Neuronal stem cell (in vitro differentiated cells): ENCODE measurements around the gene PLAAT3.
A peak's percentile ranks its signal among the peaks of the same experiment; 100 is the strongest.

Experiments
- DNase-seq: peaks from one replicate; pipeline ENCODE4 v3.0.0-alpha.2; 2013; ENCODE audit warnings: low spot score
- H2AFZ ChIP-seq: one replicate; pipeline ENCODE4 v1.6.1; 2013; ENCODE audit warnings: mild to moderate bottlenecking, low read length, inconsistent platforms
- H2AK5ac ChIP-seq: 2 replicates; pipeline ENCODE4 v1.6.1; 2013; ENCODE audit warnings: low read depth, mild to moderate bottlenecking, inconsistent platforms, low read length, moderate library complexity, mixed read lengths
- H2BK120ac ChIP-seq: 2 replicates; pipeline ENCODE4 v1.6.1; 2013; ENCODE audit warnings: low read depth, mild to moderate bottlenecking, inconsistent platforms, low read length, moderate library complexity, mixed read lengths
- H2BK12ac ChIP-seq: one replicate; pipeline ENCODE4 v1.6.1; 2013; ENCODE audit warnings: low read length, inconsistent platforms
- H2BK15ac ChIP-seq: 2 replicates; pipeline ENCODE4 v1.6.1; 2013; ENCODE audit warnings: mild to moderate bottlenecking, low read length, inconsistent platforms, mixed read lengths
- H2BK5ac ChIP-seq: one replicate; pipeline ENCODE4 v1.6.1; 2013; ENCODE audit warnings: inconsistent platforms, mild to moderate bottlenecking, low read length, moderate library complexity
- H3K14ac ChIP-seq: one replicate; pipeline ENCODE4 v1.6.1; 2013; ENCODE audit warnings: low read length, inconsistent platforms
- H3K18ac ChIP-seq: 2 replicates; pipeline ENCODE4 v1.6.1; 2013; ENCODE audit warnings: low read length, inconsistent platforms
- H3K23ac ChIP-seq: 2 replicates; pipeline ENCODE4 v1.6.1; 2013; ENCODE audit warnings: low read depth, mild to moderate bottlenecking, mixed read lengths, low read length, inconsistent platforms; ENCODE audit not compliant: poor library complexity
- H3K27ac ChIP-seq: replicated peaks from 3 replicates; pipeline ENCODE4 v1.5.1; 2013; ENCODE audit warnings: low read length, inconsistent platforms
- H3K27me3 ChIP-seq, 3 experiments: 2 replicates each; pipeline ENCODE4 v1.6.1; 2013; ENCODE audit warnings: low read length in 3 of 3, mild to moderate bottlenecking in 2 of 3, inconsistent platforms in 1 of 3, low read depth in 1 of 3, mixed read lengths in 1 of 3, moderate library complexity in 1 of 3; ENCODE audit not compliant: control insufficient read depth in 3 of 3, insufficient read depth in 3 of 3
- H3K36me3 ChIP-seq, 2 donors: replicated peaks in 1 of 2; 2 replicates each; pipeline ENCODE4 v1.6.1; 2013; ENCODE audit warnings: low read length in 2 of 2; ENCODE audit not compliant: control insufficient read depth in 2 of 2, insufficient read depth in 2 of 2
- H3K4ac ChIP-seq: 2 replicates; pipeline ENCODE4 v1.6.1; 2013; ENCODE audit warnings: inconsistent platforms, mild to moderate bottlenecking, low read length, moderate library complexity
- H3K4me1 ChIP-seq, 2 donors: 1 replicate in 1 of 2; 2 replicates in 1 of 2; pipeline ENCODE4 v1.6.1; 2013; ENCODE audit warnings: low read length in 2 of 2, low read depth in 1 of 2; ENCODE audit not compliant: control insufficient read depth in 2 of 2, insufficient read depth in 1 of 2
- H3K4me2 ChIP-seq: one replicate; pipeline ENCODE4 v1.6.1; 2013; ENCODE audit warnings: mild to moderate bottlenecking, low read length, inconsistent platforms; ENCODE audit not compliant: insufficient read depth, poor library complexity, severe bottlenecking
- H3K4me3 ChIP-seq, 2 donors: 2 replicates each; pipeline ENCODE4 v1.5.1; 2013; ENCODE audit warnings: low read length in 2 of 2, mild to moderate bottlenecking in 2 of 2, inconsistent platforms in 1 of 2, moderate library complexity in 1 of 2
- H3K79me1 ChIP-seq: one replicate; pipeline ENCODE4 v1.6.1; 2013; ENCODE audit warnings: low read depth, mild to moderate bottlenecking, inconsistent platforms, low read length, moderate library complexity
- H3K9ac ChIP-seq: one replicate; pipeline ENCODE4 v1.6.1; 2013; ENCODE audit warnings: mild to moderate bottlenecking, low read depth, low read length, inconsistent platforms; ENCODE audit not compliant: poor library complexity
- H3K9me3 ChIP-seq, 2 donors: replicated peaks in 1 of 2; 2 replicates each; pipeline versions ENCODE3 to v1.6.1; 2013; ENCODE audit warnings: low read length in 2 of 2, mild to moderate bottlenecking in 2 of 2, inconsistent platforms in 1 of 2, low read depth in 1 of 2, mixed read lengths in 1 of 2, moderate library complexity in 1 of 2; ENCODE audit not compliant: control insufficient read depth in 2 of 2, insufficient read depth in 1 of 2
- H4K8ac ChIP-seq: one replicate; pipeline ENCODE4 v1.6.1; 2013; ENCODE audit warnings: low read depth, mild to moderate bottlenecking, inconsistent platforms, low read length, moderate library complexity
- H4K91ac ChIP-seq: one replicate; pipeline ENCODE4 v1.6.1; 2013; ENCODE audit warnings: low read length, low read depth, mild to moderate bottlenecking, inconsistent platforms; ENCODE audit not compliant: poor library complexity
- WGBS, 2 donors: extraction: QIAGEN DNeasy Blood & Tissue Kit; methylation state at CpG; one replicate each; pipeline ENCODE4 v1.1.7; 2013; ENCODE audit warnings: missing lambda C conversion rate in 2 of 2, mixed read lengths in 1 of 2; ENCODE audit not compliant: insufficient read length in 2 of 2, insufficient replicate concordance in 1 of 2; ENCODE audit errors: extremely low coverage in 2 of 2; 5-methylcytosine and 5-hydroxymethylcytosine counted together

Gene PLAAT3

DNA sequence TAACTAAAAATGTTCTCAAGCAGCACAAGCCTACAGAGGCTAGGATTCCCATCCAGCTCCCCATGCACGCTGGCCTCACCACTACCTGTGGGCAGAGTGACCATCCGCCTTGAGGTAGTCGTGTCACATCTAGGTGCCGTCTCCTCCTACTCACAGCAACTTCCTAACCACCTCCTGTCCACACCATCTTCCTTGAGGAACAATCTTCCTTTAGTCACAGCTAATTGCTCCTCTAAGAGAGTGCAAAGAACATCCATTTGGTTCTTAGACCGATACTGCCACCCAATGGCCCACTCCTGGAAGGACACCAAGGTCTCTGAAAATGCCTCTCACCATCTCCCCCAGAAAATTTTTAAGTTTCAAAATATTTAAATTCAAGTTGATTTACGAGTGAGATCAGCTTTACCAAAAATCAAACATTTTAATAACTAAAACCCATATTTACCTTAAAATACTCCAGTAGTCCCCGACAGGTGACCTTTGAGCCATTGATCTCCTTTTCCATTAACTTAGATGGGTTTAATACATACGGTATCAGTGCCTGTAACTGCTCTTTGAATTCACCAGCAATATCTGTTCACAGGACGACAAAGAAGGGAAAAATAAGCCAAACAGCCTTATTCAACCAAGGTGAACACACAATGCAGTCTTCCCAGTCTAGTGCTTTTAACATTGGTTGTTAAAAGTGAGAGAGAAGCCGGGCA lies 21.7 kb upstream of the PLAAT3 start:
- DNase-seq: peak; percentile 62
- Histone ChIP-seq H3K27me3 (no peaks in the 10 kb centered on the region), H3K36me3 (peaks cover 2 to 15% of the 10 kb centered on the region in 2 donors)

GRCh38 chr11:63629426-63629825 lies 15.2 kb upstream of the PLAAT3 start:
- no peak overlapping the region for H3K27ac ChIP-seq
- H2BK120ac ChIP-seq: no peak overlapping the region
- no peak overlapping the region for H2BK5ac ChIP-seq
- H3K79me1 ChIP-seq: no peaks in the 10 kb centered on the region
- H3K9ac ChIP-seq: no peak overlapping the region
- H3K27me3 ChIP-seq: no peaks in the 10 kb centered on the region
- H3K23ac ChIP-seq: no peak overlapping the region
- H4K8ac ChIP-seq: no peak overlapping the region
- no peak overlapping the region for H3K4ac ChIP-seq
- H3K14ac ChIP-seq: no peak overlapping the region
- no peak overlapping the region for H2BK15ac ChIP-seq
- H3K36me3 ChIP-seq: peaks cover 2 to 26% of the 10 kb centered on the region in 2 donors
- H3K4me3 ChIP-seq: no peak overlapping the region
- no peak overlapping the region for H3K4me2 ChIP-seq
- H3K18ac ChIP-seq: no peak overlapping the region
- H2AK5ac ChIP-seq: no peak overlapping the region
- no CpG with 5 or more reads among the region's 3 CpGs for WGBS, 2 donors
- peak overlapping the region; percentile 53 for H4K91ac ChIP-seq
- no peak for DNase-seq
- H2AFZ ChIP-seq: no peak overlapping the region
- H3K9me3 ChIP-seq: no peaks in the 10 kb centered on the region
- H3K4me1 ChIP-seq: no peaks in the 10 kb centered on the region
- no peak overlapping the region for H2BK12ac ChIP-seq

More for the DNA sequence above, 21.7 kb upstream of the PLAAT3 start:
- Histone ChIP-seq H2BK15ac (no peak overlapping the region), H2BK12ac (no peak overlapping the region), H3K9me3 (no peaks in the 10 kb centered on the region), H3K4ac (no peak overlapping the region), H3K4me3 (no peak overlapping the region), H3K14ac (no peak overlapping the region), H3K9ac (no peak overlapping the region), H3K4me2 (no peak overlapping the region), H4K8ac (no peak overlapping the region), H3K79me1 (no peaks in the 10 kb centered on the region), H2AFZ (no peak overlapping the region), H3K4me1 (no peaks in the 10 kb centered on the region), H2AK5ac (no peak overlapping the region), H3K18ac (no peak overlapping the region), H3K27ac (no peak overlapping the region), H2BK5ac (no peak overlapping the region), H3K23ac (no peak overlapping the region), H4K91ac (no peak overlapping the region), H2BK120ac (no peak overlapping the region)
- no CpG with 5 or more reads among the region's 10 CpGs for WGBS, 2 donors

GRCh38 chr11:63623513-63624140 lies 9.4 kb upstream of the PLAAT3 start:
- no peak overlapping the region for H2BK12ac ChIP-seq
- H3K4ac ChIP-seq: no peak overlapping the region
- H2AFZ ChIP-seq: no peak overlapping the region
- no peak overlapping the region for H3K23ac ChIP-seq
- H3K36me3 ChIP-seq: no peaks in the 10 kb centered on the region
- no peak overlapping the region for H2BK5ac ChIP-seq
- no peak overlapping the region for H3K18ac ChIP-seq
- H3K4me1 ChIP-seq: peaks cover 0 to 5% of the 10 kb centered on the region in 2 donors
- peak overlapping the region; percentile 72 for H4K8ac ChIP-seq
- no peak overlapping the region for H2AK5ac ChIP-seq
- no peak overlapping the region for H3K27ac ChIP-seq
- H3K4me3 ChIP-seq: no peak overlapping the region
- H2BK15ac ChIP-seq: no peak overlapping the region
- H3K14ac ChIP-seq: no peak overlapping the region
- no peaks in the 10 kb centered on the region for H3K79me1 ChIP-seq
- whole genome bisulfite sequencing, 2 donors: no CpG with 5 or more reads among the region's 7 CpGs
- no peak overlapping the region for H3K4me2 ChIP-seq
- DNase-seq: no peak
- no peak overlapping the region for H4K91ac ChIP-seq
- no peaks in the 10 kb centered on the region for H3K27me3 ChIP-seq
- H2BK120ac ChIP-seq: no peak overlapping the region
- H3K9ac ChIP-seq: no peak overlapping the region
- no peaks in the 10 kb centered on the region for H3K9me3 ChIP-seq

DNA sequence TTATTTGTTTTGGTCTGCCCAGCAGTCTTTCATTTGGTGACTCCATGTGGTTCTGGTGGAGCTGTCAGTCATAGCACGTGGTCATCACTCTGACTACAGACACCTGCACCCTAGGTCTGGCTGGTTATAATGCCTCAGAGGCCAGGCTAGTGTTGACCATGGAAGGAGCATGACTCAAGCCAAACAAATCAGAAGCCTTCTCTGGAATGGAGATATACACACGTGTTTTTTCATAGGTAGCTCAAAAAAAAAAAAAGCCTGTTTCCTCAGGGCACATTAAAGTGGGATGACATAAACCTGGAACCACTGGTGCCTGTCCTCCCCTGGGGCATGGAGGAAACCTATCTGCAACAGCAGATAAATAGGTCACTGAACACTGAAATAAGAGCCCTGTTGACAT lies 8.1 kb upstream of the PLAAT3 start:
- no peak overlapping the region for H3K9ac ChIP-seq
- no peak overlapping the region for H3K18ac ChIP-seq
- H3K14ac ChIP-seq: no peak overlapping the region
- H3K4me1 ChIP-seq: peaks cover 0 to 5% of the 10 kb centered on the region in 2 donors
- no peak overlapping the region for H3K27ac ChIP-seq
- H4K91ac ChIP-seq: no peak overlapping the region
- no peak overlapping the region for H2BK120ac ChIP-seq
- no peak overlapping the region for H2AFZ ChIP-seq
- no peak overlapping the region for H3K23ac ChIP-seq
- H4K8ac ChIP-seq: no peak overlapping the region
- no peak overlapping the region for H2BK12ac ChIP-seq
- no peaks in the 10 kb centered on the region for H3K9me3 ChIP-seq
- no peak for DNase-seq
- H3K36me3 ChIP-seq: no peaks in the 10 kb centered on the region
- H2BK15ac ChIP-seq: no peak overlapping the region
- no peak overlapping the region for H2AK5ac ChIP-seq
- no peak overlapping the region for H3K4me2 ChIP-seq
- no CpG with 5 or more reads among the region's 2 CpGs for WGBS, 2 donors
- no peak overlapping the region for H3K4ac ChIP-seq
- H2BK5ac ChIP-seq: no peak overlapping the region
- H3K79me1 ChIP-seq: no peaks in the 10 kb centered on the region
- no peaks in the 10 kb centered on the region for H3K27me3 ChIP-seq
- no peak overlapping the region for H3K4me3 ChIP-seq
